ENCODE results near the gene TMEM209.

Gene TMEM209

GRCh38 chr7:130182990-130183389, 22.2 kb downstream of the TMEM209 start:
- Histone ChIP-seq H3K4me1 (ENCODE audit: control insufficient read depth, insufficient read depth, low read length) (no peaks in the 10 kb centered on the region), H3K4me3 (ENCODE audit: low read length) (no peak overlapping the region), H3K27me3 (ENCODE audit: control insufficient read depth, insufficient read depth, low read length) (no peaks in the 10 kb centered on the region), H3K9ac (ENCODE audit: low read length) (no peak overlapping the region), H3K36me3 (ENCODE audit: control insufficient read depth, insufficient read depth, low read length) (peaks cover 17% of the 10 kb centered on the region), H3K27ac (ENCODE audit: low read depth, low read length) (no peak overlapping the region)

GRCh38 chr7:130181263-130181605, 24.0 kb downstream of the TMEM209 start:
- Histone ChIP-seq H3K4me3 (ENCODE audit: low read length) (no peak overlapping the region), H3K27me3 (ENCODE audit: control insufficient read depth, insufficient read depth, low read length) (no peaks in the 10 kb centered on the region), H3K36me3 (ENCODE audit: control insufficient read depth, insufficient read depth, low read length) (peaks cover 15% of the 10 kb centered on the region), H3K4me1 (ENCODE audit: control insufficient read depth, insufficient read depth, low read length) (no peaks in the 10 kb centered on the region), H3K9ac (ENCODE audit: low read length) (no peak overlapping the region), H3K27ac (ENCODE audit: low read depth, low read length) (no peak overlapping the region)

DNA sequence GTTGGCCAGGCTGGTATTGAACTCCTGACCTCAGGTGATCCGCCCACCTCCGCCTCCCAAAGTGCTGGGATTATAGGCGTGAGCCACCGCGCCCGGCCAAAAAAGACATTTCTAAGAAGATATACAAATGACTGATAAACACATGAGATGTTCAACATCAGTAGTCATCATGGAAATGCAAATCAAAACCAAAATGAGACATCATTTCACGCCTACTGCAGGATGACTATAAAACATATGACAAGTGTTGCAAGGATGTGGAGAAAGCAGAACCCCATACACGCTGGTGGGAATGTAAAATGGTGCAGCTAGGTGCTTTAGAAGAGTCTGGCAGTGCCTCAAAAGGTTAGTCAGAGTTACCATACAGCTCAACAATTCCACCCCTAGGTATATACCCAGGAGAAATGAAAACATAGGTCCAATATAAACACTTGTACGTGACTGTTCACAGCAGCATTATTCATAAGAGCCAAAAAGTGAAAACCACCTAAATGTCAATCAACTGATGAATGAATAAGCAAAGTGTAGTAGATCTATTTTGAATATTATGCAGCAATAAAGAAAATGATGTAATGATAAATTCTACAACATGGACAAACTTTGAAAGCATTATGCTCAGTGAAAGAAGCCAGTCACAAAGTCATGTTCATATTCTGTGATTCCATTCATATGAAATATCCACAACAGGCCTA, 24.5 kb downstream of the TMEM209 start:
- no peak overlapping the region for H3K27ac ChIP-seq (ENCODE audit: low read depth, low read length)
- H3K4me1 ChIP-seq (ENCODE audit: control insufficient read depth, insufficient read depth, low read length): no peaks in the 10 kb centered on the region
- peaks cover 15% of the 10 kb centered on the region for H3K36me3 ChIP-seq (ENCODE audit: control insufficient read depth, insufficient read depth, low read length)
- no peak overlapping the region for H3K9ac ChIP-seq (ENCODE audit: low read length)
- H3K4me3 ChIP-seq (ENCODE audit: low read length): no peak overlapping the region
- no peaks in the 10 kb centered on the region for H3K27me3 ChIP-seq (ENCODE audit: control insufficient read depth, insufficient read depth, low read length)

DNA sequence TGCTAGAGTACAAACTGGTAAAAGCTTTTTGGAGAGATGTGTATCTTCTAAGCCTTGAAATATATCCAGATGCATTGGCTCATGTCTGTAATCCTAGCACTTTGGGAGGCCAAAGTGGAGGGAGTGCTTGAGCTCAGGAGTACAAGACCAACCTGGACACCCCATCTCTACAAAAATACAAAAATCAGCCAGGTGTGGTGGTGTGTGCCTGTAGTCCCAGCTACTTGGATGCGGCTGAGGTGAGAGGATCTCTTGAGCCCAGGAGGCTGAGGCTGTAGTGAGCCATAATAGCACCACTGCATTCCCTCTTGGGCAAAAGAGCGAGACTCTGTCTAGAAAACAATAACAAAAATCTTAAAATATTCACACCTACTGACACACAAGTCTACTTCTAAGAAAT, 25.6 kb downstream of the TMEM209 start:
- Histone ChIP-seq H3K27ac (ENCODE audit: low read depth, low read length) (no peak overlapping the region), H3K4me1 (ENCODE audit: control insufficient read depth, insufficient read depth, low read length) (no peaks in the 10 kb centered on the region), H3K4me3 (ENCODE audit: low read length) (no peak overlapping the region), H3K9ac (ENCODE audit: low read length) (no peak overlapping the region), H3K27me3 (ENCODE audit: control insufficient read depth, insufficient read depth, low read length) (no peaks in the 10 kb centered on the region), H3K36me3 (ENCODE audit: control insufficient read depth, insufficient read depth, low read length) (peaks cover 15% of the 10 kb centered on the region)

DNA sequence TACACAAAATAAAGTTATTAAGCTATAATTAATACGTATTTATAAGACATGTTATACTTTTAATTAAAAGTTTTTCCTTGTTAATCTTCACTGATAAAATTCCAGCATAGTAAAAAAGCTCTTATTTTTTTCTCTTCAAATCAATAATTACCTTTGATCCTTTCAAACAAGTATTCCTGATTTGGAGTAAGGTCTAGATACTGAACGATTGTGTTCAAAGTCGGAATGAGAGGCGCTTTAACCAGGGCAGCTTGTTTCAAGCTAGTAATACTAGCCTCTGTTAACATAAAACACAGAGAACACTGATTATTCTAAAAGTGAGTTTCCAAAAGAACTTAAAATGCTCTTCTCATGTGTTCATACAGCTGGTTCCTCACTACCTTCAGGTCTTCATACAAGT, 27.0 kb downstream of the TMEM209 start:
- Histone ChIP-seq H3K4me3 (ENCODE audit: low read length) (no peak overlapping the region), H3K9ac (ENCODE audit: low read length) (no peak overlapping the region), H3K36me3 (ENCODE audit: control insufficient read depth, insufficient read depth, low read length) (peaks cover 12% of the 10 kb centered on the region), H3K27me3 (ENCODE audit: control insufficient read depth, insufficient read depth, low read length) (no peaks in the 10 kb centered on the region), H3K4me1 (ENCODE audit: control insufficient read depth, insufficient read depth, low read length) (no peaks in the 10 kb centered on the region), H3K27ac (ENCODE audit: low read depth, low read length) (no peak overlapping the region)

DNA sequence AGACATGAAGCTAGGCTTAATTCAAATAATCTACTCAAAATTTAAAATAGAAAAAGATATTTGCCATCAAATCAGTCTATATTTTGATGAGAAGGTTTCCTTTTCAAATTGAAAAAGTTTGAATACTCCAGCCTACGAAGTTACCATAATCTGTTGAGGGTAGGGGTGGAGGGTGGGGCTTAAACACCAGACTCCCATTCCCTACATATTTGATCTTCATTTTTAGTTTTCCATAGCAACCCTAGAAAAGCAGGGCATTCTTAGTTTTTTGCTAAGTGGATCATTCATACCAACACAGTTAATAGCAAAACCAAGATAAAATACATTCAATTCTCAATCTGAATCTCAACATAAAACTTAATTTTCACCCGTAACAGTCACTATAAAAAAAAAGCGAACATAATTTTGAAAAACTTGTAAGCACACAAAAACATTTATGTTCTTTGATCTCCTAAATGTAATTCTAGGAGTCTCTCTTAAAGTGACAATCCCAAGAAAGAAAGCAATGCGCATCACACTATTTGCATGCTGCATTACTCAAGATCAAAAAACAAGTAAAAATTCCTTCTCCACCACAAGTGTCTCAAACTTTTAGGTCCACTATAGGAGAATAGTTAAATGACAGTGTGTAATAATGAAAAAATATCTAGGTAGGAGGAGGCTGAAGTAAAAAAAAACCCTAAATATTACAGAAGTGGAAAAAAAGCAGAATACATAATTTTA, 30.8 kb downstream of the TMEM209 start:
- Histone ChIP-seq H3K4me1 (ENCODE audit: control insufficient read depth, insufficient read depth, low read length) (no peaks in the 10 kb centered on the region), H3K9ac (ENCODE audit: low read length) (no peak overlapping the region), H3K36me3 (ENCODE audit: control insufficient read depth, insufficient read depth, low read length) (peaks cover 13% of the 10 kb centered on the region), H3K4me3 (ENCODE audit: low read length) (no peak overlapping the region), H3K27ac (ENCODE audit: low read depth, low read length) (no peak overlapping the region), H3K27me3 (ENCODE audit: control insufficient read depth, insufficient read depth, low read length) (no peaks in the 10 kb centered on the region)

- no peak overlapping the region for H3K27ac ChIP-seq (ENCODE audit: low read depth, low read length)
- no peak overlapping the region for H3K4me3 ChIP-seq (ENCODE audit: low read length)
- H3K4me1 ChIP-seq (ENCODE audit: control insufficient read depth, insufficient read depth, low read length): no peaks in the 10 kb centered on the region
- H3K9ac ChIP-seq (ENCODE audit: low read length): no peak overlapping the region
- peaks cover 10% of the 10 kb centered on the region for H3K36me3 ChIP-seq (ENCODE audit: control insufficient read depth, insufficient read depth, low read length)
- no peaks in the 10 kb centered on the region for H3K27me3 ChIP-seq (ENCODE audit: control insufficient read depth, insufficient read depth, low read length)
Measured at GRCh38 chr7:130162196-130162595, 43.0 kb downstream of the TMEM209 start.

- peaks cover 10% of the 10 kb centered on the region for H3K36me3 ChIP-seq (ENCODE audit: control insufficient read depth, insufficient read depth, low read length)
Measured at GRCh38 chr7:130160455-130160854, 44.8 kb downstream of the TMEM209 start.

DNA sequence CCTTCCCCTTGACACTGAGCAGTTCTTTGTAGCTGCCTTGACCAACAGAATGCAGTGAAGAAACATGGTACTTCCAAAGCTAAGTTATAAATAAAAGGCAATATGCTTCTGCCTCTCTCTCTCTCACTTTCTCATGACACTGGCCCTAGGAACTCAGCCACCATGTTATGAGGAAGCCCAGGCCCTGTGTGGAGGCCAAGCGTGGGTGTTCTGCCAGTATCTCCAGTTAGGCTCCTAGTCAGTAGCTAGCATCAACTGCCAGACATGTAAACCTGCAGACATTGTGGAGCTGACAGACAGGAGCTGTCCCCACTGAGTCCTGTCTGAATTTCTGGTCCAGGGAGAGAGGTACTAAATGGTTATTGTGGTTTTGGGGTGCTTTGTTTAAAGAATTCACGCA, 45.2 kb downstream of the TMEM209 start:
- Histone ChIP-seq H3K36me3 (ENCODE audit: control insufficient read depth, insufficient read depth, low read length) (peaks cover 10% of the 10 kb centered on the region), H3K27ac (ENCODE audit: low read depth, low read length) (no peak overlapping the region)

More at GRCh38 chr7:130160455-130160854, 44.8 kb downstream of the TMEM209 start:
- Histone ChIP-seq H3K9ac (ENCODE audit: low read length) (no peak overlapping the region), H3K4me1 (ENCODE audit: control insufficient read depth, insufficient read depth, low read length) (no peaks in the 10 kb centered on the region), H3K4me3 (ENCODE audit: low read length) (no peak overlapping the region), H3K27ac (ENCODE audit: low read depth, low read length) (no peak overlapping the region), H3K27me3 (ENCODE audit: control insufficient read depth, insufficient read depth, low read length) (no peaks in the 10 kb centered on the region)

DNA sequence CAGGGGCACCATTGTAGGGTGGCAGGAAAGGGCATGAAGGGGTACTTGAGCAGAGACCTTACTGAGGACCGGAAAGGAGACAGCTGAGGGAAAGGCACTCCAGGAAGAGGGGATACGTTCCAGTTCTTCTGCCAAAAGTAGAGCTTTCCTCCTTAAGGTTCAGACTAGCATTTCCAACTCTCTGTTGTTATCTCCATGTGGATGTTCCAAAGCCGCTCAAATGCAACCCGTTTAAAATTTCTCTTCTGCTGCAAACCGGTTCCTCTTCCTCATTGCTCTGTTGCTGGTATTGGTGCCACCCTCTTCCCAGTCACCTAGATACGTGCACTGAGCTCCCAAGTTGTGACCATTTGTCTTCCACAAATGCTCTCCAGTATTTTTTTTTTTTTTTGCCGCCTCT, 47.5 kb downstream of the TMEM209 start:
- no peak overlapping the region for H3K27ac ChIP-seq (ENCODE audit: low read depth, low read length)
- peaks cover 10% of the 10 kb centered on the region for H3K36me3 ChIP-seq (ENCODE audit: control insufficient read depth, insufficient read depth, low read length)
- no peaks in the 10 kb centered on the region for H3K27me3 ChIP-seq (ENCODE audit: control insufficient read depth, insufficient read depth, low read length)
- H3K4me3 ChIP-seq (ENCODE audit: low read length): no peak overlapping the region
- no peaks in the 10 kb centered on the region for H3K4me1 ChIP-seq (ENCODE audit: control insufficient read depth, insufficient read depth, low read length)
- H3K9ac ChIP-seq (ENCODE audit: low read length): no peak overlapping the region

More for the DNA sequence above, 45.2 kb downstream of the TMEM209 start:
- Histone ChIP-seq H3K27me3 (ENCODE audit: control insufficient read depth, insufficient read depth, low read length) (no peaks in the 10 kb centered on the region), H3K4me3 (ENCODE audit: low read length) (no peak overlapping the region), H3K4me1 (ENCODE audit: control insufficient read depth, insufficient read depth, low read length) (no peaks in the 10 kb centered on the region), H3K9ac (ENCODE audit: low read length) (no peak overlapping the region)

GRCh38 chr7:130156140-130156539, 49.1 kb downstream of the TMEM209 start:
- H3K4me3 ChIP-seq (ENCODE audit: low read length): no peak overlapping the region
- peaks cover 6% of the 10 kb centered on the region for H3K36me3 ChIP-seq (ENCODE audit: control insufficient read depth, insufficient read depth, low read length)
- H3K27ac ChIP-seq (ENCODE audit: low read depth, low read length): no peak overlapping the region
- no peaks in the 10 kb centered on the region for H3K27me3 ChIP-seq (ENCODE audit: control insufficient read depth, insufficient read depth, low read length)
- no peak overlapping the region for H3K9ac ChIP-seq (ENCODE audit: low read length)
- H3K4me1 ChIP-seq (ENCODE audit: control insufficient read depth, insufficient read depth, low read length): no peaks in the 10 kb centered on the region

GRCh38 chr7:130154501-130155317, 50.5 kb downstream of the TMEM209 start:
- Histone ChIP-seq H3K4me3 (ENCODE audit: low read length) (no peak overlapping the region), H3K4me1 (ENCODE audit: control insufficient read depth, insufficient read depth, low read length) (no peaks in the 10 kb centered on the region), H3K27me3 (ENCODE audit: control insufficient read depth, insufficient read depth, low read length) (no peaks in the 10 kb centered on the region), H3K36me3 (ENCODE audit: control insufficient read depth, insufficient read depth, low read length) (peaks cover 1% of the 10 kb centered on the region), H3K9ac (ENCODE audit: low read length) (no peak overlapping the region), H3K27ac (ENCODE audit: low read depth, low read length) (no peak overlapping the region)

All from rectal smooth muscle tissue (tissue), 1 donor.